ENCODE measurements around the gene CCDC97. TPM values are rescaled to one million over a fixed set of nuclear protein-coding genes. Genes with fewer than 3 reads are reported as not detected.

The CCDC97 gene
- total RNA-seq, 1 donor from 2014 or later: 18.1 TPM

DNA sequence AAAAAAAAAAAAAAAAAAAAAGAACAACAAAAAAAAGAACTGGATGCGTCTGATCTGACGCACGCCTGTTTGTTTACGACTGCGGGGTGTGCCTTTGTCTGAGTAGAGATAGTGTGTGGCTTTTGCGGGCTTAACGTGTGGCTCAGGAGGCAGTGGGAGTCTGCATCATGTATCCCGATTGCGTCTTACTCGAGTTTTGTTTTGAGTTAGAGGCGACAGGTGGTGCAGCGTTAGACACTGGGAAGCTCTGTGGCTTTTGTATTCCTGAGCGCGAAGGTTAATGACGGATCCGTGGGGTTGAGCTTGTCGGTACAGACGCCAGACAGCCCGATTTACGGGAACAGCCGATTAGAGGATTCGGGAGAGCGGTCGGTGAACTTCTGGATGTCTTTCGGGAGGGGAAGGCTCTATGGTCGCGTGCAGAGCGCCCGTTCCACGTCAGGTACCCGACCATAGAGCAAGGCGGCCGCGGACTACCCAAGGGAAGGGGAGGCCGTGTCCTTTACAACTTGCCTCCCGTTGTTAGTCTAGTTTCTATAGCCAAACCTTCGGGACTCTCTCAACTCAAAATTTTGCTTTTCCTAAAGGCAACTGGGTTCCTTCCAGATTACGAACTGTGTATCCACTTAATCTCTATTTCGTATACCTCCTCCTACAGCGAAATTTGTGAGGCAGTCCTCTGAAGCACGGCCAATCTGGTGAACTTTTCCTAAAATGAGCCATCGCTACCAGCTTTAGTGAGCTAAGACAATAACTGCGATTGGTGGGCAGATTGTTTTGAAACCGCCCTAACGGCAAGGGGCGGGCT, 46.7 kb upstream of the CCDC97 start:
- DNase-seq (ENCODE audit: low read depth) (peak; percentile 81), FAIRE-seq (no peak)
- Histone ChIP-seq H3K4me3 (ENCODE audit: insufficient read depth, low read depth, low read length) (peak overlapping the region; percentile 82), H3K4me2 (ENCODE audit: low read length) (peak overlapping the region; percentile 97), H3K4me1 (ENCODE audit: insufficient read depth, low read length) (peaks cover 27% of the 10 kb centered on the region), H2AFZ (ENCODE audit: low read depth, low read length) (peak overlapping the region; percentile 37), H4K20me1 (ENCODE audit: insufficient read depth, low read length) (peaks cover 28% of the 10 kb centered on the region), H3K79me2 (ENCODE audit: insufficient read depth, low read length) (peaks cover 51% of the 10 kb centered on the region), H3K9me3 (ENCODE audit: insufficient read depth, low read depth, low read length) (no peaks in the 10 kb centered on the region), H3K27ac (ENCODE audit: low read depth, low read length) (peak overlapping the region; percentile 98), H3K27me3 (ENCODE audit: insufficient read depth, low read length) (no peaks in the 10 kb centered on the region), H3K9ac (ENCODE audit: low read length) (peak overlapping the region; percentile 99), H3K36me3 (ENCODE audit: insufficient read depth, low read length) (peaks cover 34% of the 10 kb centered on the region)
- Mint-ChIP-seq H3K27ac (ENCODE audit: unreplicated experiment) (peak overlapping the region; percentile 99), H3K36me3 (ENCODE audit: low read depth, unreplicated experiment) (peaks cover 18% of the 10 kb centered on the region), H3K9me3 (ENCODE audit: unreplicated experiment) (no peaks in the 10 kb centered on the region), H3K4me3 (ENCODE audit: unreplicated experiment) (peak overlapping the region; percentile 88), H3K4me1 (ENCODE audit: low read depth, unreplicated experiment) (peaks cover 21% of the 10 kb centered on the region), H3K27me3 (ENCODE audit: low read depth, unreplicated experiment) (no peaks in the 10 kb centered on the region)
- TF ChIP-seq, protein P1, sequence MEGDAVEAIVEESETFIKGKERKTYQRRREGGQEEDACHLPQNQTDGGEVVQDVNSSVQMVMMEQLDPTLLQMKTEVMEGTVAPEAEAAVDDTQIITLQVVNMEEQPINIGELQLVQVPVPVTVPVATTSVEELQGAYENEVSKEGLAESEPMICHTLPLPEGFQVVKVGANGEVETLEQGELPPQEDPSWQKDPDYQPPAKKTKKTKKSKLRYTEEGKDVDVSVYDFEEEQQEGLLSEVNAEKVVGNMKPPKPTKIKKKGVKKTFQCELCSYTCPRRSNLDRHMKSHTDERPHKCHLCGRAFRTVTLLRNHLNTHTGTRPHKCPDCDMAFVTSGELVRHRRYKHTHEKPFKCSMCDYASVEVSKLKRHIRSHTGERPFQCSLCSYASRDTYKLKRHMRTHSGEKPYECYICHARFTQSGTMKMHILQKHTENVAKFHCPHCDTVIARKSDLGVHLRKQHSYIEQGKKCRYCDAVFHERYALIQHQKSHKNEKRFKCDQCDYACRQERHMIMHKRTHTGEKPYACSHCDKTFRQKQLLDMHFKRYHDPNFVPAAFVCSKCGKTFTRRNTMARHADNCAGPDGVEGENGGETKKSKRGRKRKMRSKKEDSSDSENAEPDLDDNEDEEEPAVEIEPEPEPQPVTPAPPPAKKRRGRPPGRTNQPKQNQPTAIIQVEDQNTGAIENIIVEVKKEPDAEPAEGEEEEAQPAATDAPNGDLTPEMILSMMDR (IDR thresholded peaks at IDR 0.05; ENCODE audit: insufficient read depth, low read depth, low read length): no peak
- no peak for TF ChIP-seq EZH2 (IDR thresholded peaks at IDR 0.05; ENCODE audit: insufficient read depth, low read length)

DNA sequence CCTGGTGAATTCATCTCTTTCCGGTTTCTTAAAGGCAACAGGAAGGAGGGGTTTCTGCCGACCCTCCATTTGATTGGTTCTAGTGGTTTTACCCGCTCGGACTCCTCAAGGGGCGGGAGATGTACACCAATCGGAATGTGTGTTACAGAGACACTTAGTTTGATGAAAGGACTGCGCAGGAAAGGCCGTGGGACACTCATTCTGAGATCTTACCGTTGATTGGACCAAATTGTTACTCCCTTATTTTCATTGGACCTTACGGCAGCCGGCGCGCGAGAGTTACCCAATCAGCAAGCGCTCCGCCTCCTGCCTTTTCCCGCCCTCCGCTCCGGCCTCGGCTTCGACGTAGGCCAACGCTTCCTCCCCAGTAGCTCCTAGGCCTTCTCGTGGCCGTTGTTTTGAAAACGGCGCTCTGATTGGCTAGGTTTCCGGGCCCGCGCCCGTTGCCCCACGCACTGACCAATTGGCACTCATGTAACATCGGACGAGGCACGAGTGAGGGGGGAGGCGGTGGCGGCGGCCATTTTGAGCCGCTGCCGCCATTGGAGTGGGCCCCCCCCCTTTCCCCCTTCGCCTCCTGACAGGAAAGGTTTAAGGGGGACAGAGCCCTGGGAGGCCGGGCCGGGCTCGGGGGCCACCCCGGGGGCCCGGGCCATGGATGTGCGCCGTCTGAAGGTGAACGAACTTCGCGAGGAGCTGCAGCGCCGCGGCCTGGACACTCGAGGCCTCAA, 46.0 kb upstream of the CCDC97 start, which contains the start of gene HNRNPUL1:
HNRNPUL1 (plus strand) TSS at position 523 of the 731 bp plus-strand sequence; CDS start at position 655, 132 bp downstream.
- H2AFZ ChIP-seq (ENCODE audit: low read depth, low read length): peak within 1 kb of the TSS; percentile 54
- peaks cover 11% of the 10 kb centered on the region for H3K36me3 Mint-ChIP-seq (ENCODE audit: low read depth, unreplicated experiment)
- H3K9me3 Mint-ChIP-seq (ENCODE audit: unreplicated experiment): no peaks in the 10 kb centered on the region
- H3K4me1 Mint-ChIP-seq (ENCODE audit: low read depth, unreplicated experiment): peaks cover 21% of the 10 kb centered on the region
- peaks cover 33% of the 10 kb centered on the region for H3K36me3 ChIP-seq (ENCODE audit: insufficient read depth, low read length)
- DNase-seq (ENCODE audit: low read depth): peak; percentile 100
- H4K20me1 ChIP-seq (ENCODE audit: insufficient read depth, low read length): peaks cover 33% of the 10 kb centered on the region
- H3K79me2 ChIP-seq (ENCODE audit: insufficient read depth, low read length): peaks cover 58% of the 10 kb centered on the region
- no peaks in the 10 kb centered on the region for H3K27me3 ChIP-seq (ENCODE audit: insufficient read depth, low read length)
- H3K4me3 ChIP-seq (ENCODE audit: insufficient read depth, low read depth, low read length): peak within 1 kb of the TSS; percentile 87
- peaks cover 27% of the 10 kb centered on the region for H3K4me1 ChIP-seq (ENCODE audit: insufficient read depth, low read length)
- H3K4me3 Mint-ChIP-seq (ENCODE audit: unreplicated experiment): peak within 1 kb of the TSS; percentile 88
- H3K4me2 ChIP-seq (ENCODE audit: low read length): peak within 1 kb of the TSS; percentile 99
- peak; percentile 79 for FAIRE-seq
- peak within 1 kb of the TSS; percentile 98 for H3K27ac ChIP-seq (ENCODE audit: low read depth, low read length)
- H3K9me3 ChIP-seq (ENCODE audit: insufficient read depth, low read depth, low read length): no peaks in the 10 kb centered on the region
- H3K9ac ChIP-seq (ENCODE audit: low read length): peak within 1 kb of the TSS; percentile 99
- H3K27me3 Mint-ChIP-seq (ENCODE audit: low read depth, unreplicated experiment): no peaks in the 10 kb centered on the region
- no peak for TF ChIP-seq EZH2 (IDR thresholded peaks at IDR 0.05; ENCODE audit: insufficient read depth, low read length)
- TF ChIP-seq, protein P1 (IDR thresholded peaks at IDR 0.05; ENCODE audit: insufficient read depth, low read depth, low read length): no peak
- peak within 1 kb of the TSS; percentile 99 for H3K27ac Mint-ChIP-seq (ENCODE audit: unreplicated experiment)
